Measurements from ENCODE around the gene PPARA. TPM values are rescaled to one million over a fixed set of nuclear protein-coding genes. Genes with fewer than 3 reads are reported as not detected.

The PPARA gene
- total RNA-seq, 4 donors from 2014 or later = 18.9 to 43.5 (median 27.2) TPM

DNA sequence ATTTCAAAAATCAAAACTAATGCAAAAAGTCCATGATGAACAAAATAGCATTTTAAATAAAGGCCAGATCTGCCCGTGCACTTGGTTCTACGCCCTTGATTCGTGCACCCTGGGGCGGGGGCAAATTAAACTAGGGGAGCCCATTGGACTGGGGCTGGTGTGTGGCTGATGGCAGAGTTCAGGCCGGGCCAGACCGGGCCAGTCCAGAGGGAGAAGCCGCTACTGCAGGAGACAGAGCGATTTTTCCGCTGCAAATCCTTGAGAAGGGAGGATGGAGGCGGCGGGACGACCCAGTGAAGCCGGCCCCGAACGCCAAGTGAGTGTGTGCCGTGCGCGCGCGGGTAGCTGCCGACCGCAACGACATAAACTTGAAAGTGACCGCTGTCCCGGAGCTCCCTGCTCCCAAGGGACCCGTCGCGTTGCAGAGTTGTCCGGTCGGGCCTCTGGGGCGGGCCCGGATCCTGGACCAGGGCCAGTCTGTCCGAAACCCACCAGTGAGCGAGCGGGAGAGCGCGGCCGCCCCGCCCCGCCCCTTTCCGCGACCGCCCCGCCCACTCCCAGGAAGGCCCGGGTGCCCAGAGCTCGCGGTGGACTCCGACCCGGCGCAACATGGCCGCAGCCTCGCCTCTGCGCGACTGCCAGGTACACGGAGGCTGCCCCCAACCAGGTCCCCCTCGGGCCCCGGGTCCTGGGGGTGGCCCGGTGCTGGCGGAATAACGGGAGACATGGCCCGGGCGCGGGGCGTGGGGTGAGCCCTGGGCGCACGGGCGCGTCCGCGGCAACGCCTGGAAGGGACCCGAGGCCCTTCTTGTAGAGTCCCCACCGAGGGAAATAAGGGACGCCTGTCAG, 117.3 kb downstream of the PPARA start, which contains the start of gene TTC38:
TSS of gene TTC38 (plus strand) at position 578 of the 849 bp plus-strand sequence. CDS start at position 610, 32 bp downstream.
- peak in 1 of 2 donors; percentile 86 for TF ChIP-seq EP300 (IDR thresholded peaks at IDR 0.05)
- TF ChIP-seq, protein P1, sequence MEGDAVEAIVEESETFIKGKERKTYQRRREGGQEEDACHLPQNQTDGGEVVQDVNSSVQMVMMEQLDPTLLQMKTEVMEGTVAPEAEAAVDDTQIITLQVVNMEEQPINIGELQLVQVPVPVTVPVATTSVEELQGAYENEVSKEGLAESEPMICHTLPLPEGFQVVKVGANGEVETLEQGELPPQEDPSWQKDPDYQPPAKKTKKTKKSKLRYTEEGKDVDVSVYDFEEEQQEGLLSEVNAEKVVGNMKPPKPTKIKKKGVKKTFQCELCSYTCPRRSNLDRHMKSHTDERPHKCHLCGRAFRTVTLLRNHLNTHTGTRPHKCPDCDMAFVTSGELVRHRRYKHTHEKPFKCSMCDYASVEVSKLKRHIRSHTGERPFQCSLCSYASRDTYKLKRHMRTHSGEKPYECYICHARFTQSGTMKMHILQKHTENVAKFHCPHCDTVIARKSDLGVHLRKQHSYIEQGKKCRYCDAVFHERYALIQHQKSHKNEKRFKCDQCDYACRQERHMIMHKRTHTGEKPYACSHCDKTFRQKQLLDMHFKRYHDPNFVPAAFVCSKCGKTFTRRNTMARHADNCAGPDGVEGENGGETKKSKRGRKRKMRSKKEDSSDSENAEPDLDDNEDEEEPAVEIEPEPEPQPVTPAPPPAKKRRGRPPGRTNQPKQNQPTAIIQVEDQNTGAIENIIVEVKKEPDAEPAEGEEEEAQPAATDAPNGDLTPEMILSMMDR (IDR thresholded peaks at IDR 0.05) = peak in 2 of 5 experiments; percentile 15 to 20
- peak; percentile 15 to 66 for TF ChIP-seq POLR2A (IDR thresholded peaks at IDR 0.05)
- Histone ChIP-seq H3K36me3 (peaks cover 0 to 35% (median 6%) of the 10 kb centered on the region in 3 donors), H3K4me1 (peaks cover 0 to 36% (median 15%) of the 10 kb centered on the region in 4 donors), H3K9me3 (no peaks in the 10 kb centered on the region), H3K27ac (peak within 1 kb of the TSS; percentile 78 to 97 (median 90)), H3K4me3 (peak within 1 kb of the TSS; percentile 74 to 94 (median 87)), H3K27me3 (no peaks in the 10 kb centered on the region)
- DNase-seq (ENCODE audit: low spot score in 2 of 2) = peak; percentile 85
- WGBS, 2 donors = 1% methylated on average over 34 to 49 of the region's 74 CpGs

DNA sequence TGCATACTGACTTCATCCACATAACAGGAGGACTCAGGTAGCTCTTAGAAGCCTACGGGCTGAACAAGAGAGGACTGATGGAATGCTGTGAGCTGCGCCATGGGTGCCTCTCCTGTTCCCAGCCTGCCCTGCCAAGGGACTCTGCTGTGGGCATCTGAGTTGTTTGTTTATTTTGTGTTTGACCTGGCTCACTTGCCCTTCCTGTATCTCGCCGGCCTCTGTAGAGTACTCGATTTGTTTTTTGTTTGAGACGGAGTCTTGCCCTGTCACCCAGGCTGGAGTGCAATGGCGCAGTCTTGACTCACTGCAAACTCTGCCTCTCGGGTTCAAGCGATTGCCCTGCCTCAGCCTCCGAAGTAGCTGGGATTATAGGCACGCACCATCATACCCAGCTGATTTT, 119.2 kb downstream of the PPARA start:
- DNase-seq (ENCODE audit: low spot score in 2 of 2) = no peak
- H3K27ac ChIP-seq = peak overlapping the region in 3 of 4 donors; percentile 36 to 92 (median 88)
- TF ChIP-seq, protein P1 (IDR thresholded peaks at IDR 0.05) = no peak
- no peak for TF ChIP-seq EP300 (IDR thresholded peaks at IDR 0.05)
- TF ChIP-seq POLR2A (IDR thresholded peaks at IDR 0.05) = no peak

DNA sequence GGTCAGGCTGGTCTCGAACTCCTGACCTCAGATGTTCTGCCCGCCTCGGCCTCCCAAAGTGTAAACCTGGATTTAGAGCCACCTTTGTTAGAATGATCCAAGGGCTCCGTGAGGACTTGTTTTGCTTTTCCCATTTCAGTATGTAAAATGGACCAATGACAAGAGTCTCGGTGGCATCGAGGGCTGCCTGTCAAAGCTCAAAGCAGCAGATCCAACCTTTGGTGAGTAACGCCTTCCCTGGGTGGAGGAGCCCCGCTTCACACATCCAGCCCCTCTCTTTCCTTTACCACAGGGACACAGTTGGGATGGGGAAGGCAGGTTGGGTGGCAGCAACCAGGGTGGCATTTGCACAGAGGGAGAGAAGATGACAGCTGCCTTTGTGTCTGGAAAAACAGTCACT, 121.9 kb downstream of the PPARA start:
- TF ChIP-seq EP300 (IDR thresholded peaks at IDR 0.05) (no peak), POLR2A (IDR thresholded peaks at IDR 0.05) (no peak)
- TF ChIP-seq, protein P1 (IDR thresholded peaks at IDR 0.05) = no peak
- WGBS, 2 donors = 91 to 96% methylated on average over 8 of the region's 8 CpGs
- peaks cover 0 to 79% (median 28%) of the 10 kb centered on the region in 3 donors for H3K36me3 ChIP-seq

More for the DNA sequence above, 119.2 kb downstream of the PPARA start:
- no peak overlapping the region for H3K4me3 ChIP-seq
- H3K4me1 ChIP-seq = peaks cover 0 to 36% (median 15%) of the 10 kb centered on the region in 4 donors
- H3K27me3 ChIP-seq = no peaks in the 10 kb centered on the region
- no peaks in the 10 kb centered on the region for H3K9me3 ChIP-seq
- WGBS, 2 donors = 61 to 69% methylated on average over 11 of the region's 11 CpGs
- peaks cover 0 to 54% (median 14%) of the 10 kb centered on the region in 3 donors for H3K36me3 ChIP-seq

DNA sequence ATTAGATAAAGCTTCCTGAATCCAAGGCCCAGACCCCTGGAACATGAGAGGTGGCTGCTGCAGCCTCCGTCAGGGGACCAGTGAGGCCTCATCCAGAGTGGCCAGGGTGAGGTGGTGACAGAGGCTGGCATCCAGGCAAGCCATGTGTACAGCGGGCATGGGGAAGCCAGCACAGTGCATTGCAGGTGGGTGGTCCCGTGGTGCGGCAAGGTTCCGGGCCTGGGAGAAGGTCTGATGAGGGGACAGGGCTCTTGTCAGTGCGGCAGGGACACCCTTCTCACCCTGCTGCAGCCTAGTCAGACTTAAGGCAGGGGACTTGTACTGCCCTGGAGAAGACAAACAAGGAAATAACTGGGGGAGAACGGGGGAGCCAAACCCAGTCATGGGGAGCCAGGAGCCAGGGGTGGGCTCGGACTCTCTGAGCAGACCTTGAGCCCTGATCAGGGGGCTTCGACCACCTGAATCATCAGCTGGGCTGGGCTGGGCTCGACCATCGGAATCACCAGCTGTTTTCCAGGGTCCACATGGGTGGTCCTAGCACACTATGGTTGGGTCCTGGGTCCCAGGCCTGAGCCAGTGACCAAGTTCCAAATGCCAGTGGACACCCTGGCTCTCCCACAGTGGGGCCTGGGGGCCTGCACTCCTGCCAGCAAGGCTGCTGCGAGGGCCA, 122.6 kb downstream of the PPARA start:
- no peaks in the 10 kb centered on the region for H3K9me3 ChIP-seq
- no peak for DNase-seq (ENCODE audit: low spot score in 2 of 2)
- no peaks in the 10 kb centered on the region for H3K27me3 ChIP-seq
- TF ChIP-seq EP300 (IDR thresholded peaks at IDR 0.05) (no peak), POLR2A (IDR thresholded peaks at IDR 0.05) (no peak)
- TF ChIP-seq, protein P1 (IDR thresholded peaks at IDR 0.05) = no peak
- no peak overlapping the region for H3K27ac ChIP-seq
- 85 to 88% methylated on average over 10 to 12 of the region's 12 CpGs for WGBS, 2 donors
- peaks cover 0 to 86% (median 28%) of the 10 kb centered on the region in 3 donors for H3K36me3 ChIP-seq
- H3K4me3 ChIP-seq = no peak overlapping the region
- H3K4me1 ChIP-seq = peaks cover 0 to 25% (median 8%) of the 10 kb centered on the region in 4 donors

More for the DNA sequence above, 121.9 kb downstream of the PPARA start:
- H3K27ac ChIP-seq = no peak overlapping the region
- DNase-seq (ENCODE audit: low spot score in 2 of 2) = no peak
- H3K9me3 ChIP-seq = no peaks in the 10 kb centered on the region
- no peaks in the 10 kb centered on the region for H3K27me3 ChIP-seq
- no peak overlapping the region for H3K4me3 ChIP-seq
- peaks cover 0 to 28% (median 10%) of the 10 kb centered on the region in 4 donors for H3K4me1 ChIP-seq
